T-helper 2 cell treated with Interferon-gamma antibody and Interleukin-4, amounts not matched to agents 5 μg/mL and 100 μg/mL, for 36 hours (primary cell): Measurements from ENCODE around the gene PCYOX1L.

ENCODE experiments used
- DNase-seq: peaks from one replicate; pipeline ENCODE4 v3.0.0; 2021; ENCODE audit warnings: low spot score
- H3K27ac Mint-ChIP-seq: one replicate; pipeline ENCODE4 v1.8.0; 2021; ENCODE audit warnings: mild to moderate bottlenecking, mixed read lengths
- H3K27me3 Mint-ChIP-seq: one replicate; pipeline ENCODE4 v1.8.0; 2021; ENCODE audit warnings: low read depth, mixed read lengths
- H3K36me3 Mint-ChIP-seq: one replicate; pipeline ENCODE4 v1.8.0; 2021; ENCODE audit warnings: low read depth, mixed read lengths
- H3K4me1 Mint-ChIP-seq: one replicate; pipeline ENCODE4 v1.8.0; 2021; ENCODE audit warnings: low read depth, mixed read lengths
- H3K4me3 Mint-ChIP-seq: one replicate; pipeline ENCODE4 v1.8.0; 2022; ENCODE audit warnings: mild to moderate bottlenecking, moderate library complexity, mixed read lengths
- H3K9me3 Mint-ChIP-seq: one replicate; pipeline ENCODE4 v1.8.0; 2021; ENCODE audit warnings: mixed read lengths

PCYOX1L gene

DNA sequence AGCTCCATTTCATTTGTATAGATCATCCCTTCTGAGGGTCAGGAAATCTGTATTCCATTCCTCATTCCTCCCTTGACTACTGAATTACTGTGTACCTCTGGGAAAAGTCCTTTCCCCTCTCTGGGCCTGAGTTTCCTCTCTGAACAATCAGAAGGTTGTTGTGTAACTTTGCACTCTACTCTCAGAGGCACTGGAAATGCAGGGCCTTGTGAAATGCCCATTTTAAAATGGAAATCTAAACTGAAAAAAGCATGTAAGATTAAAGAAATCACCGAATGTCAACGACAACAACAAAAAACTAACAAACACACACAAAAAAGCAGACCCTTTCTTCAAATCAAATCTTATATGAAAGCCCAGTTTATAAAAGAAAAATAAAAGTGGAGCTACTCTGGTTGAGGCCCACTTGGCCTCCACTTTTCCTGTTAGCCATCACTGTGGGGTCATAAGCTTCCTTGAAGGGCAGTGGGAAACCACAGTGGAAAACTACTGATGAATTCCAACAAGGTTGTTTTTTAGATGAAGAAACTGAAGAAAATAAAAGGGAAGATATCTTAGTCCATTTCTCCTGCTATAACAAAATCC is 34.1 kb upstream of the PCYOX1L start:
- DNase-seq, result no peak
- H3K9me3 Mint-ChIP-seq, result no peaks in the 10 kb centered on the region
- H3K27ac Mint-ChIP-seq, result no peak overlapping the region
- H3K36me3 Mint-ChIP-seq, result no peaks in the 10 kb centered on the region
- H3K27me3 Mint-ChIP-seq, result no peaks in the 10 kb centered on the region
- no peak overlapping the region for H3K4me3 Mint-ChIP-seq
- no peaks in the 10 kb centered on the region for H3K4me1 Mint-ChIP-seq

DNA sequence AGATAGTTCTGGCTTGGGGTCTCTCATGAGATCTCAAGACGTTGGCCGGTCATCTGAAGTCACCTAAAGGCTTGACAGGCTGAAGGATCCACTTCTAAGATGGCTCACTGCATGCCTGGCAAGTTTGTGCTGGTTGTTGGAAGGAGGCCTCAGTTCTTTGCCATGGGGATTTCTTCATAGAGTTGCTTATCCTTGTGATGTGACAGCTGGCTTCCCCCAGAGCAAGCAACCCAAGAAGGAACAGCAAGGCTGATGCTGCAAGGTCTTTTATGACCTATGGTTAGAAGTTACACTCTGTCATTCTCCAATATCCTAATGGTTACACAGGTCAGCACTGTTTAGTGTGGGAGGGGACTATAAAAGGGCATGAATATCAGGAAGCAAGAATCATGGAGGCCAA is 33.2 kb upstream of the PCYOX1L start:
- H3K27ac Mint-ChIP-seq, result no peak overlapping the region

DNA sequence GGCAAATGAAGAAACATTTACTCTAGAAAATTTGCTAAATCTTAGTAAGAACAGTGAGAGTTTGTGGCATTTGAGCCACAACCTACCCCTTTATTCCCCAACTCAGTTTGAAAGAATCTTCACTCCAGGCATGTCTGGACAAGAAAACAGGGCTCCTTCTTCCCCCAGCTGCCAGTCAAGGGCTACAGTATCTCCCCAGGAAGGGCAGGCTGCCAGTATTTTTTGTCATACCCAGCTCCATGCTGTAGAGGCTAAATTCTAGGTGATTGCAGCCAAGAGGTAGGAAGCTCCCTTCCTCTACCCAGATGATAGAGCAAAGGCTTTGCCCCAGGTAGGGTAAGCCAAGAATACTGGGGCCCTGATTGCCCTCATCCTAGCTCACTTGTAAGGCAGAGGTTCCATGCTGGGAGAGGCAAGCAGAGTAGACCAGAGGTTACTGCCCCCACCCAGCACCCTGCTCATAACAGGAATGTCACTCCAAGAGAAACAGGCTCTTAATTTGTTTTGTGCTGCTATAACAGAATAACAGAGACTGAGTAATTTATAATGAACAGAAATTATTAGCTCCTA is 32.6 kb upstream of the PCYOX1L start:
- Mint-ChIP-seq H3K9me3 (no peaks in the 10 kb centered on the region), H3K4me1 (no peaks in the 10 kb centered on the region), H3K36me3 (no peaks in the 10 kb centered on the region), H3K27ac (no peak overlapping the region), H3K27me3 (no peaks in the 10 kb centered on the region), H3K4me3 (no peak overlapping the region)
- DNase-seq, result no peak

More for the DNA sequence above, 33.2 kb upstream of the PCYOX1L start:
- Mint-ChIP-seq H3K4me1 (no peaks in the 10 kb centered on the region), H3K36me3 (no peaks in the 10 kb centered on the region), H3K27me3 (no peaks in the 10 kb centered on the region), H3K9me3 (no peaks in the 10 kb centered on the region), H3K4me3 (no peak overlapping the region)
- DNase-seq, result no peak

DNA sequence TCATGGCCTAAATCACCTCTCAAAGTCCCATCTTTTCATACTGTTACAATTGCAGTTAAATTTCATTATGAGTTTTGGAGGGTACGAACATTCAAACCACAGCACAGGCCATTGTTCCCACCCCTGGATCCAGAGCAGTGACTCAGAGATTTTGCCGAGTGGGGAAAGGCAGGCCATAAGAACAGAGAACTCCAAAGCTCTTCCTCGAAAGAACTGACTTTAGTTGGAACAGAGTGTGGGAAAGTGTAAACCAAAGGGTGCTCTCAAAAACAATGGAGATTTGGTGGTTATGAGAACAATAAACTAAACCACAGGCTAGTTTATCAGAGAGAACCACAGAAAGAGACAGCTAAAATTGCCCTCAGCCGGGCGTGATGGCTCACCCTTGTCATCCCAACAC is 32.0 kb upstream of the PCYOX1L start:
- Mint-ChIP-seq H3K9me3 (no peaks in the 10 kb centered on the region), H3K4me3 (no peak overlapping the region), H3K36me3 (no peaks in the 10 kb centered on the region), H3K27me3 (no peaks in the 10 kb centered on the region), H3K27ac (no peak overlapping the region), H3K4me1 (no peaks in the 10 kb centered on the region)
- DNase-seq, result no peak

DNA sequence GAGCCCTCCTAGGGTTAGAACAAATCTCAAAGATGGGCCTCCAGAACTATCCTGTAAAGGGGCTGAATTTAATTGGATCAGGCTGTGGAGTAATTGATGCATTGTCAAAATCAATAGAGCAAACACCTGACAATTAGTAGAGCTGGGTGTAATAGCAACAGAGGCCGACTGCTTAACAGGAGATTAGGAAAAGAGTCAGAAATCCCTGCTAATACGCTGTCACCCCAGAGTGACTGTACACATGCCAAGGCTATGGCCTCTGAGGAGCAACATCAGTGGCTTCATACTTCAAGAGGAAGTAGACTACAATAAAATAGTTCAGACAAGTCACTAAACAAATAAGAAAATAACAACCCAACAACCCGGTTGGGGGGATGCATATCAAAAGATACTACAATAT is 31.2 kb upstream of the PCYOX1L start:
- DNase-seq, result no peak
- Mint-ChIP-seq H3K4me1 (no peaks in the 10 kb centered on the region), H3K27ac (no peak overlapping the region), H3K27me3 (no peaks in the 10 kb centered on the region), H3K36me3 (no peaks in the 10 kb centered on the region), H3K9me3 (no peaks in the 10 kb centered on the region), H3K4me3 (no peak overlapping the region)

DNA sequence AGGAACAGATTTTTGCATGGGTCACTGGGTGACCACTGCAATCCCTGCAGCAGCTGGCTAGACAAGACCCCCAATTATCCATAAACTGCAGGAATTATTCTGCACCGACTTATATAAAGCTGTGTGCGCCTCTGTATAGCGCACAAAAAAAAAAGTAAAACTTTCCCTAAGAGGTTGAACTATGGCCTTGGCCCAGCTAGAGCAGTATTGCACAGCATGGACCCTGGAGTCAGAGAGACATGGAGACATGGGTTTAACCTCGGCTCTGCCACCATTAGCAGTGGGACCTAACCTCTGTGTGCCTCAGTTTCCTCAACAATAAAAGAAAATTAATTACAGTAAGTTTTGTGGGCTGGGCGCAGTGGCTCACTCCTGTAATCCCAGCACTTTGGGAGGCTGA is 29.7 kb upstream of the PCYOX1L start:
- DNase-seq, result no peak
- no peak overlapping the region for H3K27ac Mint-ChIP-seq
- no peak overlapping the region for H3K4me3 Mint-ChIP-seq
- no peaks in the 10 kb centered on the region for H3K9me3 Mint-ChIP-seq
- no peaks in the 10 kb centered on the region for H3K4me1 Mint-ChIP-seq
- H3K27me3 Mint-ChIP-seq, result no peaks in the 10 kb centered on the region
- H3K36me3 Mint-ChIP-seq, result no peaks in the 10 kb centered on the region

DNA sequence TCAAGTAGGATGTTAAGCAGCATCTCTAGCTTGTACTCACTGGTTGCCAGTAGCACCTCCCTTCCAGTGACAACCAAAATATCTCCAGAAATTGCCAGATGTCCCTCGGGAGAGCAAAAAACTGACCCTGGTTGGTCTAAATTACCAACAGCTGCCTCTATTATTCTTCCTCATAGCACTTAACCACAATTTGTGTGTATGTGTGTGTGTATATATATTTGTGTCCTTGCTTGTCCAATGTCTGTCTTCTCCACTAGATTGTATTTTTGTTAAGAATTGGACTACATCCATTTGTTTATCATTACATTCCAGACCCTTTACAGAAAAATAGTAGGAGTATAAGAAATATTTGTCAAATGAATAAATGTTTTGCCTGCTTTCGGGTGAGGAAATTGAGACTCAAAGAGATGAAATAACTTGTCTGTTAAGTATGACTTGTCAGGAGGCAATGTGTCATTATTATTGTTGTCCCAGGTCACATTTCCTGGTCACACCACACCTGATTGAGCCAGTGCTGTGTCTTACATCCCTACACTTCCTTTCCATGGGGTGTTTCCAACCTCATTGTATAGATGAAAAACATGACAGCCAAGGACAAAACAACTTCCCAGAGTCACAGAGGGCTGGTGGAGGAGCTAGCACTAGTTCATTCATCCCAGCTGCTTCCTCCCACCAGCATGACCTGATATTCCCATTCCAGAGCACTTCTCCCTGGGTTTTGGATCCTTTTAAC is 24.0 kb upstream of the PCYOX1L start:
- H3K27me3 Mint-ChIP-seq, result peaks cover 28% of the 10 kb centered on the region
- DNase-seq, result no peak
- no peak overlapping the region for H3K27ac Mint-ChIP-seq
- H3K9me3 Mint-ChIP-seq, result no peaks in the 10 kb centered on the region
- H3K4me1 Mint-ChIP-seq, result no peaks in the 10 kb centered on the region
- H3K36me3 Mint-ChIP-seq, result no peaks in the 10 kb centered on the region
- H3K4me3 Mint-ChIP-seq, result no peak overlapping the region

DNA sequence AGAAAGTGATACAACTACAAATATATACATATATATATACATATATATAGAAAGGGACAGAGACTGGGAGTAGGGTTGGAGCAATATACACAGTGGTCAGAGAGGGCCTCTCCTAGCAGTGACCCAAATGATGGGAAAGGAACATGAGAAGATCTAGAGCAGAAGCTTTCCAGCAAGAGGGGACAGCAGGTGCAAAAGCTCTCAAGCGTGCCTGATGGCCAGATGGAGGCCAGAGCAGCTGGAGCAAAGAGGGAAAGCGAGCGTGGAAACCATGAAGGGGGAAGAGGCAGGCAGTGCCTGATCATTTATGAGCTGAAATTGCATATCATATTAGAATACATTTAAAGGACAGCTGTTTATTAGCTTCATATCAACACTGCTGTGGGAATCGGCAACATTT is 20.1 kb upstream of the PCYOX1L start:
- DNase-seq, result no peak
- H3K27me3 Mint-ChIP-seq, result peaks cover 37% of the 10 kb centered on the region
- no peaks in the 10 kb centered on the region for H3K36me3 Mint-ChIP-seq
- H3K27ac Mint-ChIP-seq, result no peak overlapping the region
- H3K4me1 Mint-ChIP-seq, result no peaks in the 10 kb centered on the region
- no peaks in the 10 kb centered on the region for H3K9me3 Mint-ChIP-seq
- H3K4me3 Mint-ChIP-seq, result no peak overlapping the region

DNA sequence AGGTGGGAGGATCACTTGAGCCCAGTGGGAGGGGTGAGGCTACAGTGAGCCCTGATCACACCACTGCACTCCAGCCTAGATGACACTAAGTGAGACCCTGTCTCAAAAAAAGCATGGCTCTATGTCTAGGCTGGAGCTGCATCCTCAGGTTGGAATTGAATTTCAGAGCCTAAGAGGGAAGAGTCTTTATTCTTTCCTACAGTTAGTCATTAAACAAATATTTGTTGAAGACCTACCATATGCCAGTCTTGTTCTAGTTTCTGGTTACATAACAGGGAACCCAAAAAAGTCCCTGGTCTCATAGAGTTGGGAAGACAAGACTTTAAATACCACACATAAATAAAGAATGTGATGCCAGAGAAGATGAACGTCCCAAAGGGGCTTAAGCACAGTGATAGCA is 19.5 kb upstream of the PCYOX1L start:
- no peaks in the 10 kb centered on the region for H3K36me3 Mint-ChIP-seq
- H3K27ac Mint-ChIP-seq, result no peak overlapping the region
- no peaks in the 10 kb centered on the region for H3K9me3 Mint-ChIP-seq
- no peak overlapping the region for H3K4me3 Mint-ChIP-seq
- no peak for DNase-seq
- peaks cover 1% of the 10 kb centered on the region for H3K4me1 Mint-ChIP-seq
- peaks cover 37% of the 10 kb centered on the region for H3K27me3 Mint-ChIP-seq

DNA sequence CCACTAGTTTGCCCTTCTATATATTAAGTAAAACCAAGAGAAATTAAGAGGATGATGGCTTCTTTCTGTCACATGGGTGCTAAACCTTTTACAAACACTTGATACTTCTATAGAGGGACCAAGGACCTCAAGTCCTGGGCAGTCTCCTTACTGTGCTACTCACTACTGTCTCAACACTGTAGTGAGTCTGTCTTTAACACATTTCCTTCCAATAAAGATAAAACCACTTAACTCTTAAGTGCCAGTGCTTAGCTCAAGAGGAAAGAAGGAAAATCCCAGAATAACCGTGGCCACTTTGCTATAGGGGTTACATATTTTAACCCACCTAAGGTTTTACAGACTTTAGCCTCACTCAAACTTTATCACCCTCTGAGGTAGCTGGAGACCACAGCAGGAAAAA is 16.9 kb upstream of the PCYOX1L start:
- peaks cover 9% of the 10 kb centered on the region for H3K36me3 Mint-ChIP-seq
- H3K27me3 Mint-ChIP-seq, result peaks cover 24% of the 10 kb centered on the region
- no peak for DNase-seq
- peaks cover 17% of the 10 kb centered on the region for H3K4me1 Mint-ChIP-seq
- H3K27ac Mint-ChIP-seq, result no peak overlapping the region
- no peaks in the 10 kb centered on the region for H3K9me3 Mint-ChIP-seq
- H3K4me3 Mint-ChIP-seq, result no peak overlapping the region

DNA sequence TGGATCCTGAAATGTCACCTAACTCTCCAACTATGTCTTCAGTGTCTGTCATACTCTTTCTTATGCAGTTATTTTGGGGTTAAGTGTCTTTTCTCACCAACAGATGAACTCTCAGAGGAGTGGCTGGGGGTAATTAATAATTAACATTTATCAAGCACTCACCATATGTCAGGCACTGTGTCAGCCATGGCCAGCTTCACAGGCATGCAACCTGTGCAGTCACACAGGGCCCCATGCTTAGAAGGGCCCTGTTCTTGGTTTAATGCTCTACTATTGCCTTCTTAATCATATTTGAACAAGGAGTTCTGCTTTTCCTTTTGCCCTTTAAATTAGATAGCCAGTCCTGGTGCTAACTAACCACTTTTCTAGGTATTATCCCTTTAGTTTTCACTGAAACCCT is 16.0 kb upstream of the PCYOX1L start:
- peaks cover 18% of the 10 kb centered on the region for H3K4me1 Mint-ChIP-seq
- no peak overlapping the region for H3K27ac Mint-ChIP-seq
- no peak for DNase-seq
- peaks cover 13% of the 10 kb centered on the region for H3K36me3 Mint-ChIP-seq
- no peak overlapping the region for H3K4me3 Mint-ChIP-seq
- no peaks in the 10 kb centered on the region for H3K9me3 Mint-ChIP-seq
- peaks cover 21% of the 10 kb centered on the region for H3K27me3 Mint-ChIP-seq

DNA sequence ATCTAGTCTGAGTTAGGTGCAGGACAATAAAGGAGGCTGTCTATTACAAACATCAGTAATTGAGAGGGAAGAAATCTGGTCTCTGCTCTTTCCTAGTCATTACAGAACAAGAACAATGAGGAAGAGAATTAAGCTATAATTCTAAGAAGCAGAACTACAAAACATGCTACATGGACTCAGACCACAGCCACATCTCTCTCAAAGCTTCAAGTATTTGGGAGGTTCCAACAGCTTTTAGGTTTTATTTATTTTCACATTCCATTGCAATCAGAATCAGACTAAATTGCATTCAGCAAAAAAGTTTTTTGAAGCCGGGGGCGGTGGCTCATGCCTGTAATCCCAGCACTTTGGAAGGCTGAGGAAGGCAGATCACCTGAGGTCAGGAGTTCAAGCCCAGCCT is 13.7 kb upstream of the PCYOX1L start:
- Mint-ChIP-seq H3K27me3 (peaks cover 9% of the 10 kb centered on the region), H3K4me1 (peaks cover 37% of the 10 kb centered on the region), H3K4me3 (peak overlapping the region; percentile 11), H3K27ac (peak overlapping the region; percentile 29), H3K9me3 (no peaks in the 10 kb centered on the region), H3K36me3 (peaks cover 36% of the 10 kb centered on the region)
- no peak for DNase-seq

DNA sequence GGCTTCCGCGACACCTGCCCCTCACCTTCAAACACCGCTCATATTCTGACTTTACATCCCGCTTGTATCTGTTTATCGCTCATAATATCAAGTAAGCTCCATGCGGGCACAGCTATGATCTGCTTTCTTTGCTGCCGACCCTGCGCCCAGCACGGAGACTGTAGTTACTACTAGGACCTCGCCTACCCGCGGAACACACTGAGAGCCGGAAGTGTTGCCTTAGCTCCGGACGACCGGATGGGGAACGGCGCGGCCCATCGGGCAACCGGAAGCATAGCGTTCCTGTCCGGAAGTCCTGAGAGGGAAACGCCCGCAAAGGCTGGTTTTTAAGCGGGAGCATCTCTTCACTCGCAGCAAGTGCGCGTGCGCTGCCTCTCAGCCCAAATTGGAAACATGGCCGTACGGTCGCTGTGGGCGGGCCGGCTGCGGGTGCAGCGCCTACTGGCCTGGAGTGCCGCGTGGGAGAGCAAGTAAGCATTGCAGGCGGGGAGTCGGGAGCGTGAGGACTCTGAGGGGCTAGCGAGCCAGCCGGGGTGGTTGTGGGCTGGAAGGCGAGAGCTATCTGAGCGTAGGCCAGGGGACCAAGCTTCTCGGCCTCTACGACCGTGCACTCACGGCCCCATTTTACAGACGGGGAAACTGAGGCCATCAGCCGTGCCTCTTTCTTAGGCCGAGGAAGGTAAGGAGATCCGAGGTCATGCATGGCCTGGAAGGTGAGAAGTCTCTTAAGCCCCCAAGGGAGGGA is 12.5 kb upstream of the PCYOX1L start, which contains the start of gene GRPEL2:
Gene GRPEL2 (plus strand): TSS at position 353 of the 745 bp plus-strand sequence. CDS start 41 bp downstream, at position 394.
- Mint-ChIP-seq H3K36me3 (peaks cover 47% of the 10 kb centered on the region), H3K27ac (peak within 1 kb of the TSS; percentile 82), H3K9me3 (no peaks in the 10 kb centered on the region), H3K27me3 (no peaks in the 10 kb centered on the region), H3K4me3 (peak within 1 kb of the TSS; percentile 84), H3K4me1 (peaks cover 46% of the 10 kb centered on the region)
- DNase-seq, result peak; percentile 96

DNA sequence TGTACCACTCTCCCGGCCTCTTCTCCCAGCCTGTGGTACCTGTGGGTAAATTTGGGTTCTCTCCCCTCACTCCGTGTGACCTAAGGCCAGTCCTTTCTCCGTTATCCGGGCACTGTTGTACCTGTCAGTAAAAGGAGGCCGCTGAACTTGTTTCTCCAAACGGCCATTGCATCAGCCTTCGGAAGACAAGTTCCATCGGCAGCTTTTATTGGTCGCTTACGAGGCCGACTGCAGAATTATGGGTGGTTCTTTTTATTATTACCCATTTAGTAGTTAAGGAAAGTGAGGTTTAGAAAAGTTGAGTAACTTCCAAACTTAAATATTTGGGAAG is 12.0 kb upstream of the PCYOX1L start:
- Mint-ChIP-seq H3K9me3 (no peaks in the 10 kb centered on the region), H3K4me3 (peak overlapping the region; percentile 84), H3K27me3 (no peaks in the 10 kb centered on the region), H3K4me1 (peaks cover 51% of the 10 kb centered on the region), H3K36me3 (peaks cover 52% of the 10 kb centered on the region), H3K27ac (peak overlapping the region; percentile 82)
- DNase-seq, result no peak
